Bronchial epithelial cell (primary cell): ENCODE data around the gene C16orf90. TPM values are rescaled to one million over a fixed set of nuclear protein-coding genes. Genes with fewer than 3 reads are reported as not detected.
A peak's percentile ranks its signal among the peaks of the same experiment; 100 is the strongest.

ENCODE experiments used
- DNase-seq: peaks from one replicate; pipeline ENCODE4 v3.0.0-alpha.2; 2010; ENCODE audit warnings: low read depth
- FAIRE-seq: peaks from 2 replicates; lab custom pipeline; 2011; peaks lifted over from hg19 to GRCh38; lab: Jason Lieb, UNC
- H3K27me3 ChIP-seq: 2 replicates; pipeline ENCODE4 v1.5.1; 2011; ENCODE audit warnings: low read length; ENCODE audit not compliant: control insufficient read depth, insufficient read depth
- H3K36me3 ChIP-seq: 2 replicates; pipeline ENCODE4 v1.5.1; 2011; ENCODE audit warnings: low read length; ENCODE audit not compliant: control insufficient read depth, insufficient read depth
- H3K4me3 ChIP-seq: 2 replicates; pipeline ENCODE4 v1.5.1; 2011; ENCODE audit warnings: mild to moderate bottlenecking, low read depth, low read length, control low read depth
- total RNA-seq: library from RNA; depleted of rRNA; stranded (reverse); fragments of >200 nt; gene quantifications from 2 replicates; pipeline ENCODE4 v1.2.1, GENCODE V29; 2014
- TF ChIP-seq, protein P1 (sequence below): IDR thresholded peaks from 2 replicates; pipeline ENCODE4 v1.5.1; 2011; ENCODE audit warnings: mild to moderate bottlenecking, moderate library complexity, low read length, control low read depth, inconsistent platforms; ENCODE audit not compliant: insufficient read depth, severe bottlenecking

Gene C16orf90
- total RNA-seq, 1 donor from 2014 or later, result not detected

DNA sequence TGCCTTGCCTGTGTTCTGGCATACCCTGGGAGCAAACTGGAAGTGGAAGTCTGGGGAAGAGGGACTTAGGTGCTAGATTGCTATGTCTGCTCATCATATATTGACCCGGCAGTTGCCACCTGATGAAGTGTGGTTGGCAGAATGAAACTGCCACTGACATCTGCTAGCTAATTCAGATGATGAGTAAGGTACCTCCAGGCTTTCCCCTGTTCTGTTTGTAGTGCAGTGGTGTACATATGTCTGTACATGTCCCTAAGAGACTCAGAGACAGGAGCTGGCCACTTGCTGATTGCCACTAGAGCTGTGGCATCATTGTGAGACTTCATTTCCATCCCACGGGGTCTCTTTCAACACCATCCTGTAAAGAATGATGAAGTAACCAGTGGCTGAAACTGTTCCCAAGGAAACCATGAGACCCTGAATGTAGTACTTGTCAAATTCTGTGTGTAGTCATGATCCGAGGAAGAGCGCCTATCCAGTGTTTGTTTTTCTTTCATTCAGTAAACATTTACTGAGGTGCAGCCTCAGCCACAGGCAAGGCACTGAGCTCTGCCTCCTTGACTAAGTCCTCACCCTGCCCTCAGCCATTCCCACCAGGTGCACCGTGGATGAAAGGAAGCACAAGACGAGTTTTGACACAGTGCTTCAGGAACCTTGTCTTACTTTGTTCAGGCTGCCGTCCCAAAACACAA lies 18.7 kb upstream of the C16orf90 start:
- TF ChIP-seq, protein P1, sequence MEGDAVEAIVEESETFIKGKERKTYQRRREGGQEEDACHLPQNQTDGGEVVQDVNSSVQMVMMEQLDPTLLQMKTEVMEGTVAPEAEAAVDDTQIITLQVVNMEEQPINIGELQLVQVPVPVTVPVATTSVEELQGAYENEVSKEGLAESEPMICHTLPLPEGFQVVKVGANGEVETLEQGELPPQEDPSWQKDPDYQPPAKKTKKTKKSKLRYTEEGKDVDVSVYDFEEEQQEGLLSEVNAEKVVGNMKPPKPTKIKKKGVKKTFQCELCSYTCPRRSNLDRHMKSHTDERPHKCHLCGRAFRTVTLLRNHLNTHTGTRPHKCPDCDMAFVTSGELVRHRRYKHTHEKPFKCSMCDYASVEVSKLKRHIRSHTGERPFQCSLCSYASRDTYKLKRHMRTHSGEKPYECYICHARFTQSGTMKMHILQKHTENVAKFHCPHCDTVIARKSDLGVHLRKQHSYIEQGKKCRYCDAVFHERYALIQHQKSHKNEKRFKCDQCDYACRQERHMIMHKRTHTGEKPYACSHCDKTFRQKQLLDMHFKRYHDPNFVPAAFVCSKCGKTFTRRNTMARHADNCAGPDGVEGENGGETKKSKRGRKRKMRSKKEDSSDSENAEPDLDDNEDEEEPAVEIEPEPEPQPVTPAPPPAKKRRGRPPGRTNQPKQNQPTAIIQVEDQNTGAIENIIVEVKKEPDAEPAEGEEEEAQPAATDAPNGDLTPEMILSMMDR, result no peak
- peak; percentile 75 for DNase-seq
- no peak overlapping the region for H3K4me3 ChIP-seq
- FAIRE-seq, result no peak
- peaks cover 6% of the 10 kb centered on the region for H3K36me3 ChIP-seq
- no peaks in the 10 kb centered on the region for H3K27me3 ChIP-seq

GRCh38 chr16:3511286-3512180 lies 16.2 kb upstream of the C16orf90 start:
- H3K4me3 ChIP-seq, result no peak overlapping the region
- H3K27me3 ChIP-seq, result no peaks in the 10 kb centered on the region
- TF ChIP-seq, protein P1, result no peak
- peaks cover 6% of the 10 kb centered on the region for H3K36me3 ChIP-seq
- FAIRE-seq (no peak), DNase-seq (no peak)

DNA sequence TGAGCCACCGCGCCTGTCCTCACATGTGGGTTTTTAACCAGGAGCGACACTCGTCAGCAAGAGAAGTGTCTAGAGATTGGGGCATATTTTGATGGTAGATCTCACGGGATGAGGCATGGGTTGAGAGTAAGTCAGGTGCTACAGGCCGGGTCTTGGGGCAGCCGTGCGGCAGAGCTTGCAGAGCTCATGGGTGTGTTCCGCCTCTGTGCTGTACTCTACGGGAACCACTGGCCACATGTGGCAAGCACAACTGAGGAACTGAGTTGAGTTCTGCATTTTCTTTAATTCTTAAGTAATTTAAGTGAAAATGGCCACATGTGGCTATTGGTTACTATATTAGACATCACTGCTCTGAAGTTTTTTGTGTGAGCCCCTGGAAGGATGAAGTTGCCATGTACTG lies 15.1 kb upstream of the C16orf90 start:
- no peak for FAIRE-seq
- H3K27me3 ChIP-seq, result no peaks in the 10 kb centered on the region
- DNase-seq, result no peak
- TF ChIP-seq, protein P1, result no peak
- H3K4me3 ChIP-seq, result no peak overlapping the region
- peaks cover 6% of the 10 kb centered on the region for H3K36me3 ChIP-seq

DNA sequence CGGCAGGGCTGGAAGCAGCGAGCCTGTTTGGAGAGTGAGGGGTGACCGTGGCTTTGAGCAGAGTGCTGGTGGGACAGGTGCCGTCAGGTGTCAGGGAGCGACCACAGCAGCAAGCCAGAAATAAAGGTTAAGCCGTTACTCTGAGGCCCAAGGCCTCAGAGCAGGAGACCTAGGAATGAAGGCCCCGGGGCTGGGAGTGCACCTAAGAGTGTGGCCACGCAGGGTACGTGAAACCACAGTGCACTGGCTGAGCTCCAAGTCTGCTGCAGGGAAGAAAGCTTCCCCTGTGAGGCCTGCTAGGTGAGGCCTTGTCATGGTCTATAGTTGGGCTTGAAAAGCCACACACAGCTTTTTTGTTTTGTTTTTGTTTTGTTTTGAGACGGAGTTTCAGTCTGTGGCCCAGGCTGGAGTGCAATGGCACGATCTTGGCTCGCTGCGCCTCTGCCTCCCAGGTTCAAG lies 14.2 kb upstream of the C16orf90 start:
- FAIRE-seq (no peak), DNase-seq (peak; percentile 64)
- no peak overlapping the region for H3K4me3 ChIP-seq
- TF ChIP-seq, protein P1, result no peak
- H3K36me3 ChIP-seq, result peaks cover 6% of the 10 kb centered on the region
- H3K27me3 ChIP-seq, result no peaks in the 10 kb centered on the region

DNA sequence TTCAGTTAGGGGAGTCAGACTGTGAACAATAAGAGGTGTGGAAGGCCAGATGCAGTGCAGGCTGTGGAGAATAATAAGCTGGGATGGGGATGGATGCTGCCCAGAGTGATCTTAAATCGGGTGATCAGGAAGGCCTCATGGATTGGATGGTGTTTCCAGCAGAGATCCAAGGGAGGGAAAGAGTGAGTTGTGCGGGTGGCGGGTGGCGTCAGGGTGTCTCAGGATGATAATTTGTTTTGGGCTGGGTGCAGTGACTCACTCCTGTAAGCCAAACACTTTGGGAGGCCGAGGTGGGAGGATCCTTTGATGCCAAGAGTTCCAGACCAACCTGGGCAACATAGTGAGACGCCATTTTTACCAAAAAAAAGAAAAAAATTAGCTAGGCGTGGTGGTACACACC lies 13.4 kb upstream of the C16orf90 start:
- H3K36me3 ChIP-seq, result peaks cover 6% of the 10 kb centered on the region
- FAIRE-seq (no peak), DNase-seq (no peak)
- H3K27me3 ChIP-seq, result no peaks in the 10 kb centered on the region
- TF ChIP-seq, protein P1, result no peak
- H3K4me3 ChIP-seq, result no peak overlapping the region
